ENCODE results near the gene DYTN. TPM values are rescaled to one million over a fixed set of nuclear protein-coding genes. Genes with fewer than 3 reads are reported as not detected.

The DYTN gene
- total RNA-seq, 1 donor from 2014 or later = not detected

- peaks cover under 1% of the 10 kb centered on the region for H3K9me3 Mint-ChIP-seq
- H3K27me3 Mint-ChIP-seq (ENCODE audit: low read depth) = peaks cover 25% of the 10 kb centered on the region
- no peak for DNase-seq (ENCODE audit: low read depth, low spot score)
Measured at GRCh38 chr2:206713746-206714145, 4.5 kb downstream of the DYTN start.

DNA sequence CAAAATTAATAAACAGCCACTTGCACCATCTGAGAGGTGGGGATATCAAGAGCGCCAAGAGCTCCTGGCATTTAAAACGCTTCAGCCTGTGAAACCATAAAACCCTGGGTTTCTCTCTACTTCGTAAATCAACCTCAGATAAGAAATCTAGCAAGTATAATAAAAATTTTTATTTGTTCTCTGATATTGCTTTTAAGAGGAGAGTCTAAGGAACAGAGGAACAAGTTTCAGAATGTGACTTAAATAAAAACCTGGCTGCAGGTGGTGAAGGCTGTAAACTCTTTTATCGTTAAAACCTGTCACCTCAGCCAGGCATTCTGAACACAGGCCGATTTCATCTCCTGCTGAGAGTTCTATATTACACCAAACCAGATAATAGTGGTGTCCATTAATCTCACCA, 9.9 kb downstream of the DYTN start:
- H3K4me1 Mint-ChIP-seq = no peaks in the 10 kb centered on the region
- no peak for DNase-seq (ENCODE audit: low read depth, low spot score)
- no peaks in the 10 kb centered on the region for H3K9me3 Mint-ChIP-seq
- no peak overlapping the region for H3K27ac Mint-ChIP-seq (ENCODE audit: unreplicated experiment)
- peaks cover 21% of the 10 kb centered on the region for H3K27me3 Mint-ChIP-seq (ENCODE audit: low read depth)
- no peak for TF ChIP-seq CTCF (conservative IDR thresholded peaks at IDR 0.05)
- H3K4me3 Mint-ChIP-seq = no peak overlapping the region
- H3K36me3 Mint-ChIP-seq (ENCODE audit: low read depth) = no peaks in the 10 kb centered on the region

More at GRCh38 chr2:206713746-206714145, 4.5 kb downstream of the DYTN start:
- Mint-ChIP-seq H3K4me1 (no peaks in the 10 kb centered on the region), H3K4me3 (no peak overlapping the region), H3K36me3 (ENCODE audit: low read depth) (no peaks in the 10 kb centered on the region), H3K27ac (ENCODE audit: unreplicated experiment) (no peak overlapping the region)
- no peak for TF ChIP-seq CTCF (conservative IDR thresholded peaks at IDR 0.05)

- no peak overlapping the region for H3K27ac Mint-ChIP-seq (ENCODE audit: unreplicated experiment)
- no peaks in the 10 kb centered on the region for H3K36me3 Mint-ChIP-seq (ENCODE audit: low read depth)
- no peak for DNase-seq (ENCODE audit: low read depth, low spot score)
- H3K4me1 Mint-ChIP-seq = no peaks in the 10 kb centered on the region
- H3K9me3 Mint-ChIP-seq = no peaks in the 10 kb centered on the region
- no peak for TF ChIP-seq CTCF (conservative IDR thresholded peaks at IDR 0.05)
- H3K4me3 Mint-ChIP-seq = no peak overlapping the region
- peaks cover 23% of the 10 kb centered on the region for H3K27me3 Mint-ChIP-seq (ENCODE audit: low read depth)
Measured at GRCh38 chr2:206707164-206707701, 11.0 kb downstream of the DYTN start.

- no peaks in the 10 kb centered on the region for H3K36me3 Mint-ChIP-seq (ENCODE audit: low read depth)
- no peak overlapping the region for H3K27ac Mint-ChIP-seq (ENCODE audit: unreplicated experiment)
- no peak for TF ChIP-seq CTCF (conservative IDR thresholded peaks at IDR 0.05)
- no peak overlapping the region for H3K4me3 Mint-ChIP-seq
- no peaks in the 10 kb centered on the region for H3K4me1 Mint-ChIP-seq
- H3K9me3 Mint-ChIP-seq = no peaks in the 10 kb centered on the region
- DNase-seq (ENCODE audit: low read depth, low spot score) = no peak
- peaks cover 15% of the 10 kb centered on the region for H3K27me3 Mint-ChIP-seq (ENCODE audit: low read depth)
Measured at GRCh38 chr2:206701952-206702605, 16.1 kb downstream of the DYTN start.

DNA sequence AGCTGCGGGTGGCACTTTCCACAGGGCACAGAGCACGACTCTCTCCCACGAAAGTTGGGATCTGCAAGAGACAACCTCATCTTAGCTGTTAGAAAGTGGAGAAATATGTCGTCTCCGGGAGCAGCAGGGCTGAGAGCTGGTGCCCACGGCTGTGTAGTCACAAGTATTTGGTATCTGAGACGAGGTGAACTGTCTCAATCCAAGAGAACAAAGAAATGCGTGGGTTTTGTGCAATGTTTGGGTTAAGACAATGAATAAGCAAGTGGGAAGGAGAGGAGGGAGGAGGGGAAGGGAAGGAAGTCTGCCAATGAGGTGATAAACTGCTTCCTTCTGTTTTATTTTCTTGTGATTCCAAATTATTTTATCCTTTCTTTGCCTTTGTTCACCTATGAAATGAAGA, 18.0 kb downstream of the DYTN start:
- Mint-ChIP-seq H3K27ac (ENCODE audit: unreplicated experiment) (no peak overlapping the region), H3K36me3 (ENCODE audit: low read depth) (no peaks in the 10 kb centered on the region), H3K4me3 (no peak overlapping the region), H3K4me1 (no peaks in the 10 kb centered on the region), H3K9me3 (no peaks in the 10 kb centered on the region), H3K27me3 (ENCODE audit: low read depth) (peaks cover 15% of the 10 kb centered on the region)
- no peak for DNase-seq (ENCODE audit: low read depth, low spot score)
- TF ChIP-seq CTCF (conservative IDR thresholded peaks at IDR 0.05) = no peak
